Measurements from ENCODE around the gene GGA2.
"Not testable (repeated sequence)": the region's sequence is repeated elsewhere in the genome, so short reads cannot be mapped to it uniquely, and the experiment has no call there.

The GGA2 gene, protein sequence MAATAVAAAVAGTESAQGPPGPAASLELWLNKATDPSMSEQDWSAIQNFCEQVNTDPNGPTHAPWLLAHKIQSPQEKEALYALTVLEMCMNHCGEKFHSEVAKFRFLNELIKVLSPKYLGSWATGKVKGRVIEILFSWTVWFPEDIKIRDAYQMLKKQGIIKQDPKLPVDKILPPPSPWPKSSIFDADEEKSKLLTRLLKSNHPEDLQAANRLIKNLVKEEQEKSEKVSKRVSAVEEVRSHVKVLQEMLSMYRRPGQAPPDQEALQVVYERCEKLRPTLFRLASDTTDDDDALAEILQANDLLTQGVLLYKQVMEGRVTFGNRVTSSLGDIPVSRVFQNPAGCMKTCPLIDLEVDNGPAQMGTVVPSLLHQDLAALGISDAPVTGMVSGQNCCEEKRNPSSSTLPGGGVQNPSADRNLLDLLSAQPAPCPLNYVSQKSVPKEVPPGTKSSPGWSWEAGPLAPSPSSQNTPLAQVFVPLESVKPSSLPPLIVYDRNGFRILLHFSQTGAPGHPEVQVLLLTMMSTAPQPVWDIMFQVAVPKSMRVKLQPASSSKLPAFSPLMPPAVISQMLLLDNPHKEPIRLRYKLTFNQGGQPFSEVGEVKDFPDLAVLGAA

DNA sequence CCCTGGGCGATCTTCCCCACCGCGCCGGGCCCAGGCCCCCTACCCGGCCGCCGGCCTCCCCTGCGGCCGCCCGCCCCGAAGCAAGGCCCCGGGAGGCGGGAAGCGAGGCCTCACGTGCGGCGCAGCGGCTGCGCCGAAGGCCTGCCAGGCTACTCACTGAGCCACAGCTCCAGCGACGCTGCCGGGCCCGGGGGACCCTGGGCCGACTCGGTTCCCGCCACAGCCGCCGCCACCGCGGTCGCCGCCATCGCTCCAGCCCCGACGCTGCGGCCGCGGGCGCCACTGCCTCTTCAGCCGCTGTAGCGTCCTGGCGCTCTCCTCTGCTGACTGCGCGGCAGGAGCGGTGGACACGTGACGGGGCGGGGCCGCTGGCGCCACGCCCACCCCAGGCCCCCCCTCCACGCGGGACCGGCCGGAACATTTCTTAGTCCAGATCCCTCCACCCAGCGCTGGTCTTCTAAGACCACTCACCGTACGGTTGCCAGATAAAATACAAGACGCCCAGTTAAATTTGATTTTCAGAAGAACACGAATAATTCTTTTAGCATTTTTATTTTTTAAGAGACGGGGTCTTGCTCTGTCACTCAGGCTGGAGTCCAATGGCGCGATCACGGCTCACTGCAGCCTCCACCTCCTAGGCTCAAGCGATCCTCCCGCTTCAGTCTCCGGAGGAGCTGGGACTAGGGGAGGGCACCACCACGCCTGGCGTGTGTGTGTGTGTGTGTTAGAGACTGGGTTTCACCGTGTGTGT is at the start of gene GGA2:
Gene GGA2 (minus strand): TSS at position 331 of the 751 bp plus-strand sequence. CDS start 83 bp downstream, at position 248.
- H3K9me3 Mint-ChIP-seq: no peaks in the 10 kb centered on the region
- no peaks in the 10 kb centered on the region for H3K27me3 Mint-ChIP-seq
- peak within 1 kb of the TSS; percentile 99 for H3K27ac Mint-ChIP-seq (ENCODE audit: low read depth)
- peaks cover 57% of the 10 kb centered on the region for H3K4me1 Mint-ChIP-seq
- DNase-seq (ENCODE audit: low spot score in 2 of 2) (peak; percentile 56 to 63), ATAC-seq (replicated peaks; ENCODE audit: extremely low read depth, poor library complexity, severe bottlenecking) (peak; percentile 81)
- H3K4me3 Mint-ChIP-seq: peak within 1 kb of the TSS; percentile 92
- H3K36me3 Mint-ChIP-seq (ENCODE audit: insufficient read depth): peaks cover 19% of the 10 kb centered on the region

DNA sequence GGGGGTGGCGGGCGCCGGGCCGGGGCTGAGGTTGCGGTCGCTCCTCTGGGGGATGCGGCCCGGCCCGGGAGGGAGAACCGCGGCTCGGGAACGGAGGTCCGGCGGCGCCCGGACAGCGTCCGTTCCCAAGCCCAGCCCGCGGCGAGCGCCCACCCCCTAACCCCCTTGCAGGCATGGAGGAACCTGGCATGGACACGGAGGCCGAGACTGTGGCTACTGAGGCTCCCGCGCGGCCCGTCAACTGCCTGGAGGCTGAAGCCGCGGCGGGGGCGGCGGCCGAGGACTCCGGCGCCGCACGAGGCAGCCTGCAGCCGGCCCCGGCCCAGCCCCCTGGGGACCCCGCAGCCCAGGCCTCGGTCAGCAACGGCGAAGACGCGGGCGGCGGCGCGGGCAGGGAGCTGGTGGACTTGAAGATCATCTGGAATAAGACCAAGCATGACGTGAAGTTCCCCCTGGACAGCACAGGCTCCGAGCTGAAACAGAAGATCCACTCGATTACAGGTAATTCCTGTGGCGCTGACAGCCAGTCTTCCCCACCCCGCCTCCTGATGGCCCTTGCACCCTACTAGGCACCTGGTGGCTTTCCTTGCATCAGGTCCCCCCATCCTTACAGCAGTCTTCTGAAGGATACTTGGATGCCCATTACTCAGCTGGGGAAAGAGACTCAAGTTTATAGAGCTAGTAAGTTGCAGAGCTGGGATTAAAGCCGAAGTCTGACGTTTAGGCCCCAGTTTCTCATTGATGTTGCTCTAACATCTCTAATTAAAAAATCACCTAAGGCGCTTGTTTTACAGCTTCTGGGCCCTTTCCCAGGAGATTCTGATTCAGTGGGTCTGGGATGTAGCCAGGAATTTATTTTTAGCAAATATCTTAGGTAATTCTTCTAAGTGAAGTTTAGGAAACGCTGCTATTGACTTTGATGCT is 47.7 kb upstream of the GGA2 start:
- Mint-ChIP-seq H3K4me1 (peaks cover 22% of the 10 kb centered on the region), H3K9me3 (no peaks in the 10 kb centered on the region), H3K27ac (ENCODE audit: low read depth) (peak overlapping the region; percentile 90), H3K4me3 (peak overlapping the region; percentile 95), H3K36me3 (ENCODE audit: insufficient read depth) (peaks cover 33% of the 10 kb centered on the region), H3K27me3 (no peaks in the 10 kb centered on the region)
- ATAC-seq (replicated peaks; ENCODE audit: extremely low read depth, poor library complexity, severe bottlenecking) (peak; percentile 4), DNase-seq (ENCODE audit: low spot score in 2 of 2) (no peak)

DNA sequence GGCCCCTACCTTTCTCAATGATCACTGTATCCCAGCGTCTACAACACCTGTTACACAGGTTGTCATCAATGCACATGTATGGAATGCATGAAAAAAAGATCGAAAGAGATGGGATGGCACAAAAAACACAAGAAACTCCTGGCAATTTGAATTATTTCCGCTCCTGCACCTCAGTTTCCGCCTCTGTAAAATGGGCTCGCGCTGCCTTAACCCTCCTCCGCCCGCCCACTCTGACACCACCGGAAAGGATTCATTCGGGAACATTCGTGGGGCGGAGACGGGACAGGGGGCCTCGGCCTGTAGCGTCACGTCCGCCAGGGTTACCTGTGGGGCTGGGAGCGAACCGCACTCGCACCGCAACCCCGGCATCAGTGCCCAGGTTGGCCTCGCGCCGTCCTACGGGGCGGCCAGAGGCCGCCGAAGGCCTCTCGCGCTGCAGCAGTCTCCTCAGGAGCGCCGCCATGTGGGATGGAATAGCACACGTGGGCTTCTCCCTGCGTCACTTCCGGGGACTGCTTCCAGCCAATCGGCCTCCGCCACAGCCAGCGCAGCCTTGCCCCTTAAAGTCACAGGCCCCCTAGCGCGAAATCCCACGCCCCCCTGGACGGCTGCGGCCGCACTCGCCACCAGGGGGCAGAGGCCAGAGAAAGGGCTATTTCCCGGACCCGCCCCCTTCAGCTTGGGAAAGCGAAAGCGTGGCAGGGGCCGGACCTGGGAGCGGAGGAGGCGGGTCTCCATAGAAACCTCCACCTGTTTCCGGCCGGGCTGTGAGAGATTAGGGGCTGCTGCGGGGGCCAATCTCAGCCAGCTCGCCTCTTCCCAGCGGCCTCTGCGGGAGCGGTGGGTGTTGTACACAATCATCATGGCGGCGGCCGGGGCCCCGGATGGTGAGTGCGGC is 46.8 kb upstream of the GGA2 start, which contains the start of the genes EARS2 and UBFD1:
Gene EARS2 (minus strand): TSS at position 470 of the 898 bp plus-strand sequence. CDS start 7 bp downstream, at position 463.
Gene UBFD1 (plus strand): TSS at position 847 of the 898 bp plus-strand sequence. CDS start 16 bp downstream, at position 863.
- Mint-ChIP-seq H3K4me1 (peaks cover 22% of the 10 kb centered on the region), H3K27ac (ENCODE audit: low read depth) (peak within 1 kb of the TSS; percentile 90), H3K4me3 (peak within 1 kb of the TSS; percentile 95), H3K36me3 (ENCODE audit: insufficient read depth) (peaks cover 27% of the 10 kb centered on the region), H3K9me3 (no peaks in the 10 kb centered on the region), H3K27me3 (no peaks in the 10 kb centered on the region)
- ATAC-seq (replicated peaks; ENCODE audit: extremely low read depth, poor library complexity, severe bottlenecking): peak; percentile 95
- peak; percentile 91 to 95 for DNase-seq (ENCODE audit: low spot score in 2 of 2)

DNA sequence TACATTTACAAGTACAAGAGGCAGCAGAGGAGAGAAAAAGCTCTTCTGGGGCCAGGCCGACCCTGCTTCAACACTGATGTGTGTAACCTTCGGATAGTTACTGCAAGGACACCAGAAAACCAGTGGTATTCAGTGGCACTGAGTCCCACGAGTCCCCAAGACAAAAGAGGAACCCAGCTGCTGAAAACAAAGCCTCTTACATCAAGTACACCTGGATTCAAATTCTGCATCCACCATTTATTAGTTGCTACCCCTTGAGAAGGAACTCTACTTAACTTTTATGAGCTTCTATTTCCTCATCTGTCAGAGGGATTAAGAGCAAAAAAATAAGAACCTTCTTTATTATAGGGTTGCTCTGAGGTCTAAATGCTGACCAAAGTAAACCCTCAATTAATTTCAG is 44.2 kb upstream of the GGA2 start:
- Mint-ChIP-seq H3K27ac (ENCODE audit: low read depth) (no peak overlapping the region), H3K4me1 (peaks cover 18% of the 10 kb centered on the region), H3K36me3 (ENCODE audit: insufficient read depth) (peaks cover 32% of the 10 kb centered on the region), H3K9me3 (no peaks in the 10 kb centered on the region), H3K27me3 (no peaks in the 10 kb centered on the region), H3K4me3 (no peak overlapping the region)
- no peak for DNase-seq (ENCODE audit: low spot score in 2 of 2)
- ATAC-seq (replicated peaks; ENCODE audit: extremely low read depth, poor library complexity, severe bottlenecking): no peak

DNA sequence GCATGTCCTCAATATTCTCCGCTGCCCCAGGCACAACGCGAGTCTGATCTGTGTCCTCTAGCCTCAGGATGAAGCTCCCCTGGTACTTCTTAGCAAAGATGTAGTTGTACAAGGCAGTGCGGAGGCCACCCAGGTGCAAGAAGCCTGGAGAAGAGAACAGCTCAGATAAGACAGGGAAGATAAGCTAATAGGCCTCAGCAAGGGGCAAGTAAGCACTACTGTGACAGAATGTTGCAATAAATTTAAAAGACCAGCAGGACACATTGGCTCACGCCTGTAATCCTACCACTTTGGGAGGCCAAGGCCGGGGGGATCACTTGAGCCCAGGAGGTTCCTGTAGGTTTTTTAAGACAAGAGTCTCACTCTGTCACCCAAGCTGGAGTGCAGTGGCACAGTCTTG is 41.9 kb upstream of the GGA2 start:
- Mint-ChIP-seq H3K4me3 (no peak overlapping the region), H3K27ac (ENCODE audit: low read depth) (no peak overlapping the region), H3K4me1 (peaks cover 12% of the 10 kb centered on the region), H3K9me3 (no peaks in the 10 kb centered on the region), H3K27me3 (no peaks in the 10 kb centered on the region), H3K36me3 (ENCODE audit: insufficient read depth) (peaks cover 37% of the 10 kb centered on the region)
- ATAC-seq (replicated peaks; ENCODE audit: extremely low read depth, poor library complexity, severe bottlenecking): no peak
- no peak for DNase-seq (ENCODE audit: low spot score in 2 of 2)

DNA sequence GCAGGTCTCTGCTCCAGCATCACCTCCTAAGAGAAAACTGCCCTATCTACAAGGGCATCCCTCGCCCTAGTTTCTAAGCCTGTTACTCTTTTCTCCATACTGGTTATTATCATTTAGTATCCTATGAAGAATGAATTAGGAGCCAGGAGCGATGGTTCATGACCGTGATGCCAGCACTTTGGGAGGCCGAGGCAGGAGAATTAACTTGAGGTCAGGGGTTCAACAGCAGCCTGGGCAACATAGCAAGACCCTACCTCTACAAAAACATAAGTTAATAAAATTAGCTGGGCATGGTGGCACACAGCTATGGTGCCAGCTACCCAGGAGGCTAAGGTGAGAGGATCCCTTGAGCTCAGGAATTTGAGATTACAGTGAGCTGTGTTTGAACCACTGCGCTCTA is 39.6 kb upstream of the GGA2 start:
- H3K4me3 Mint-ChIP-seq: no peak overlapping the region
- ATAC-seq (replicated peaks; ENCODE audit: extremely low read depth, poor library complexity, severe bottlenecking) (no peak), DNase-seq (ENCODE audit: low spot score in 2 of 2) (no peak)
- no peak overlapping the region for H3K27ac Mint-ChIP-seq (ENCODE audit: low read depth)
- H3K9me3 Mint-ChIP-seq: no peaks in the 10 kb centered on the region
- no peaks in the 10 kb centered on the region for H3K27me3 Mint-ChIP-seq
- H3K4me1 Mint-ChIP-seq: no peaks in the 10 kb centered on the region
- peaks cover 38% of the 10 kb centered on the region for H3K36me3 Mint-ChIP-seq (ENCODE audit: insufficient read depth)

DNA sequence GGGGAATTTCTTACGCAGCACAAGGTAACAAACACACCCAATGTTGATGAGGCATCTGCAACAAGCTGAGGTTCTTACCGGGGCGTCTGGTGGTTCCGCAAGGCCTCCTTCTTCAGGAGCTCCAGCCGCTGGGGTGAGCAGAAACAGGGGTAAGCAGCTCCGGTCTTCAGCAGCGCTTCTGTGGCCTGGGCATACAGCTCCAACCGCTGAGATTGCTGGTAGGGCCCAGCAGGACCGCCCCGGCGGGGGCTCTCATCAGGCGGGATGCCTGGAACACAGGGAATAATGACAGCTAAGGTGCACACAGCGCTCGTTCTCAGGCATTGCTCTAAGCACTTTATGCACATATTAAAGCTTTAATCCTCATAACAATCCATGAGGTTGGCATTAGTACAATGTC is 34.1 kb upstream of the GGA2 start:
- H3K9me3 Mint-ChIP-seq: no peaks in the 10 kb centered on the region
- no peaks in the 10 kb centered on the region for H3K4me1 Mint-ChIP-seq
- ATAC-seq (replicated peaks; ENCODE audit: extremely low read depth, poor library complexity, severe bottlenecking) (no peak), DNase-seq (ENCODE audit: low spot score in 2 of 2) (no peak)
- no peak overlapping the region for H3K4me3 Mint-ChIP-seq
- no peak overlapping the region for H3K27ac Mint-ChIP-seq (ENCODE audit: low read depth)
- no peaks in the 10 kb centered on the region for H3K27me3 Mint-ChIP-seq
- H3K36me3 Mint-ChIP-seq (ENCODE audit: insufficient read depth): peaks cover 41% of the 10 kb centered on the region

DNA sequence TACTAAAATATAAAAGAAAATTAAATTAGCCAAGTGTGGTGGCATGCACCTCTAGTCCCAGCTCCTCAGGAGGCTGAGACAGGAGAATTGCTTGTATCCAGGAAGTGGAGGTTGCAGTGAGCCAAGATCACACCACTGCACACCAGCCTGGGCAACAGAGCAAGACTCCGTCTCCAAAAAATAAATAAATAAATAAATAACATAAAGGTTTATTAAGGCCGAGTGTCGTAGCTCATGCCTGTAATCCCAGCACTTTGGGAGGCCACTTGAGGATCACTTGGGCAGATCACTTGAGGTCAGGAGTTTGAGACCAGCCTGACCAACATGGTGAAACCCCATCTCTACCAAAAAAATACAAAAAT is 30.5 kb upstream of the GGA2 start:
- DNase-seq (ENCODE audit: low spot score in 2 of 2); H3K4me1 Mint-ChIP-seq; H3K27ac Mint-ChIP-seq (ENCODE audit: low read depth); H3K9me3 Mint-ChIP-seq; ATAC-seq (replicated peaks; ENCODE audit: extremely low read depth, poor library complexity, severe bottlenecking); H3K27me3 Mint-ChIP-seq; H3K4me3 Mint-ChIP-seq: not testable (repeated sequence)
- peaks cover 32% of the 10 kb centered on the region for H3K36me3 Mint-ChIP-seq (ENCODE audit: insufficient read depth)

DNA sequence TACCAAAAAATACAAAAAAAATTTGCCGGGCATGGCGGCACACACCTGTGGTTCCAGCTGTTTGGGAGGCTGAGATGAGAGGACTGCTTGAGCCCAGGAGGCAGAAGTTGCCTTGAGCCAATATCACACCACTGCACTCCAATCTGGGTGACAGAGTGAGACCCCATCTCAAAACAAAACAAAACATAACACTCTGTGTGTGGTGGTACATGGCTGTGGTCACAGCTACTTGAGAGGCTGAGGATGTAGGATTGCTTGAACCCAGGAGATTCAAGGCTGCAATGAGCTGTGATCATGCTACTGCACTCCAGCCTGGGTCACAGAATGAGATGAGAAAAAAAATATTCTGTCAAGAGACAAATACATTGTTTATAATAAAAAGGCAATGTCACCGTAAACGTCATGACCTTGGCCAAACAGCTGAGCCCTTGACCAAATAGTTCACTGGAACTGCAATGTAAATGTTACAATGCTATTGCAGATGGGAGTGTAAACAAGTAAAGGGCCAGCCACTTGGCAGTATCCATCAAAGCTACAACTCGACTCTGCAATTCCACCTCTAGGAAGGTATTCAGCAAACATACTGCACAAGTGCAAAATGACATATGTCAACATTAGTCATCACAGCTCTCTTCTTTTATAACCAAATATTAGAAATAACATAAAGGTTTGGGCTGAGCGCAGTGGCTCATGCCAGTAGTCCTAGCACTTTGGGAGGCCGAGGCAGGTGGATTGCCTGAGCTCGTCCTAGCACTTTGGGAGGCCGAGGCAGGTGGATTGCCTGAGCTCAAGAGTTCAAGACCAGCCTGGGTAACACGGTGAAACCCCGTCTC is 29.9 kb upstream of the GGA2 start:
- ATAC-seq (replicated peaks; ENCODE audit: extremely low read depth, poor library complexity, severe bottlenecking) (no peak), DNase-seq (ENCODE audit: low spot score in 2 of 2) (no peak)
- Mint-ChIP-seq H3K4me3 (no peak overlapping the region), H3K9me3 (no peaks in the 10 kb centered on the region), H3K36me3 (ENCODE audit: insufficient read depth) (peaks cover 32% of the 10 kb centered on the region), H3K4me1 (no peaks in the 10 kb centered on the region), H3K27ac (ENCODE audit: low read depth) (no peak overlapping the region), H3K27me3 (no peaks in the 10 kb centered on the region)

DNA sequence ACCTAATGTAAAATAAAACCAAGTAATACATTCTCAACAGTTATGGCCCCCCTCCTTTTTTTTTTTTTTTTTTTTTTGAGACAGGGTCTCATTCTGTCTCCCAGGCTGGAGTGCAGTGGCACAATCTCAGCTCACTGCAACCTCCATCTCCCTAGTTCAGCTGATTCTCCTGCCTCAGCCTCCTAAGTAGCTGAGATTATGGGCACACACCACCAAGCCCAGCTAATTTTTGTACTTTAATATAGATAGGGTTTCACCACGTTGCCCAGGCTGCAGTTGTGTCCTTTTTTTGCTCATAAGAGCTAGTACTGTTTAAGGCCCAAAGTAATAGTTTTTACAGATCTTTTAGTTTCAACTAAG is 28.6 kb upstream of the GGA2 start:
- ATAC-seq (replicated peaks; ENCODE audit: extremely low read depth, poor library complexity, severe bottlenecking): no peak
- H3K27ac Mint-ChIP-seq (ENCODE audit: low read depth): no peak overlapping the region
- H3K27me3 Mint-ChIP-seq: no peaks in the 10 kb centered on the region
- peaks cover 28% of the 10 kb centered on the region for H3K36me3 Mint-ChIP-seq (ENCODE audit: insufficient read depth)
- H3K4me1 Mint-ChIP-seq: no peaks in the 10 kb centered on the region
- no peaks in the 10 kb centered on the region for H3K9me3 Mint-ChIP-seq
- H3K4me3 Mint-ChIP-seq: no peak overlapping the region
- DNase-seq (ENCODE audit: low spot score in 2 of 2): no peak

DNA sequence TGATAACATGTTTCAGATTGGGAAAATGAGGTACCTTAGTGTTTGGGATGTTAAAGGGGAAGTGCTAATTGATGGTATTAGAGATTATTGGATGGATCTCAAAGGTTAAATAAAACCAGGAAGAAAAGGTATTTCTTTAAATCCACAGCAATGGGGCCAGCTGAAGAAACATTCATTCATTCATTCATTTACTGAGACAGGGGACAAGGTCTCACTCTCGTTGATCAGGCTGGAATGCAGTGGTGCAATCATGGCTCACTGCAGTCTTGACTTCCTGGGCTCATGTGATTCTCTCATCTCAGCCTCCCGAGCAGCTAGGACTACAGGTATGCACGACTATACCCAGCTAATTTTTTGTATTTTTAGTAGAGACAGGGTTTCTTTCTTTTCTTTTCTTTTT is 27.1 kb upstream of the GGA2 start:
- H3K9me3 Mint-ChIP-seq: no peaks in the 10 kb centered on the region
- peaks cover 24% of the 10 kb centered on the region for H3K36me3 Mint-ChIP-seq (ENCODE audit: insufficient read depth)

More for the DNA sequence above, 27.1 kb upstream of the GGA2 start:
- H3K4me1 Mint-ChIP-seq: no peaks in the 10 kb centered on the region
- no peak for DNase-seq (ENCODE audit: low spot score in 2 of 2)
- no peaks in the 10 kb centered on the region for H3K27me3 Mint-ChIP-seq
- no peak overlapping the region for H3K27ac Mint-ChIP-seq (ENCODE audit: low read depth)
- no peak overlapping the region for H3K4me3 Mint-ChIP-seq
- ATAC-seq (replicated peaks; ENCODE audit: extremely low read depth, poor library complexity, severe bottlenecking): no peak

Data from central memory CD8-positive, alpha-beta T cell (primary cell).